Measurements from ENCODE around the gene PARD3.

GRCh38 chr10:34669079-34669478 is 146.0 kb downstream of the PARD3 start:
- TF ChIP-seq CTCF (conservative IDR thresholded peaks at IDR 0.05) (no peak), EZH2 (IDR thresholded peaks at IDR 0.05; ENCODE audit: low read depth) (no peak)
